Pulmonary artery endothelial cell (primary cell): ENCODE measurements around the gene NTN5. TPM values are rescaled to one million over a fixed set of nuclear protein-coding genes. Genes with fewer than 3 reads are reported as not detected.
"Not testable (repeated sequence)": the region's sequence is repeated elsewhere in the genome, so short reads cannot be mapped to it uniquely, and the experiment has no call there.

ENCODE experiments used
- DNase-seq: peaks from one replicate; pipeline ENCODE4 v3.0.0-alpha.2; 2011; ENCODE audit warnings: low read depth, low spot score
- total RNA-seq: library from RNA; depleted of rRNA; stranded (reverse); fragments of >200 nt; gene quantifications from 2 replicates; pipeline ENCODE4 v1.2.3, GENCODE V29; 2014

Gene NTN5
- total RNA-seq, 1 donor from 2014 or later = 0.07 TPM

GRCh38 chr19:48696353-48697010, 23.7 kb upstream of the NTN5 start:
- DNase-seq = no peak

- DNase-seq = no peak
Measured at GRCh38 chr19:48695743-48696352, 23.0 kb upstream of the NTN5 start, which contains the start of gene FUT2. Gene FUT2, plus strand, starts transcription at chr19:48695971. Its CDS starts 6,986 bp downstream, at chr19:48702957.

GRCh38 chr19:48693629-48694028, 20.8 kb upstream of the NTN5 start:
- not testable (repeated sequence) for DNase-seq

- no peak for DNase-seq
Measured at GRCh38 chr19:48689449-48689848, 16.6 kb upstream of the NTN5 start.

- no peak for DNase-seq
Measured at GRCh38 chr19:48687776-48688175, 15.0 kb upstream of the NTN5 start.

- not testable (repeated sequence) for DNase-seq
Measured at GRCh38 chr19:48686637-48687036, 13.8 kb upstream of the NTN5 start.

GRCh38 chr19:48686088-48686487, 13.3 kb upstream of the NTN5 start:
- no peak for DNase-seq

GRCh38 chr19:48685583-48685982, 12.8 kb upstream of the NTN5 start:
- no peak for DNase-seq

GRCh38 chr19:48683349-48683748, 10.5 kb upstream of the NTN5 start:
- DNase-seq = no peak

- no peak for DNase-seq
Measured at GRCh38 chr19:48681127-48681470, 8.3 kb upstream of the NTN5 start.

- no peak for DNase-seq
Measured at GRCh38 chr19:48680436-48681126, 7.8 kb upstream of the NTN5 start.

GRCh38 chr19:48680006-48680405, 7.2 kb upstream of the NTN5 start:
- DNase-seq = not testable (repeated sequence)

GRCh38 chr19:48678201-48678600, 5.4 kb upstream of the NTN5 start:
- DNase-seq = no peak

- no peak for DNase-seq
Measured at GRCh38 chr19:48676887-48677286, 4.1 kb upstream of the NTN5 start.

- DNase-seq = no peak
Measured at GRCh38 chr19:48676487-48676886, 3.7 kb upstream of the NTN5 start.

GRCh38 chr19:48674921-48675824, 2.4 kb upstream of the NTN5 start:
- peak; percentile 58 for DNase-seq

GRCh38 chr19:48674216-48674809, 1.5 kb upstream of the NTN5 start:
- no peak for DNase-seq

- no peak for DNase-seq
Measured at GRCh38 chr19:48673436-48674100, 751 bp upstream of the NTN5 start.

GRCh38 chr19:48671446-48671995, 1.3 kb downstream of the NTN5 start:
- DNase-seq = no peak

GRCh38 chr19:48670699-48671445, 1.9 kb downstream of the NTN5 start:
- no peak for DNase-seq
